HG03575 (cell line): ENCODE measurements around the gene DMRTB1.

ENCODE experiments used
- ATAC-seq: cut with Tn5 transposase; IDR thresholded peaks from one replicate; pipeline ENCODE4 v1.9.1; 2021; ENCODE audit not compliant: unreplicated experiment, insufficient number of reproducible peaks, low FRiP score; ENCODE audit errors: extremely low read depth

DMRTB1 gene

GRCh38 chr1:53504901-53505300 is 45.7 kb downstream of the DMRTB1 start:
- no peak for ATAC-seq

DNA sequence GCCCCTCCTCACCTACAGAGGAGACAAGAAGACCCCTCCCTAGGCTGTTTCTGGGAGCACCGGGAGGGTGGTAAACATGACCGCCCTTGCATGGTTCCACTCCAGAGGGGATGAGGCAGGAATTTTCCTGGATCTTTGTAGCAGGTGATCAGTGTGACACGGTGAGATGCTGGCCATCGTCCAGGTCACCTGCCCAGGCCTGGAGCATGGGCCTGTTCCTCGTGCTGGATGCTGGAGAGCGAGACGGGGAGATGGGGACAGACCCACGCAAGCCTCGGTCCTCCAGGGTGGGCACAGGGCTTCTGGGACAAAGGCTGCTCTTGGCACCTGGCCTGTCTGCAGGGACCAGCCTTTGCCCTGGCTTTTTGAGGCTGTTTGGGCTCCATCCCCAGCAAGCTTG is 46.2 kb downstream of the DMRTB1 start:
- ATAC-seq, result no peak

DNA sequence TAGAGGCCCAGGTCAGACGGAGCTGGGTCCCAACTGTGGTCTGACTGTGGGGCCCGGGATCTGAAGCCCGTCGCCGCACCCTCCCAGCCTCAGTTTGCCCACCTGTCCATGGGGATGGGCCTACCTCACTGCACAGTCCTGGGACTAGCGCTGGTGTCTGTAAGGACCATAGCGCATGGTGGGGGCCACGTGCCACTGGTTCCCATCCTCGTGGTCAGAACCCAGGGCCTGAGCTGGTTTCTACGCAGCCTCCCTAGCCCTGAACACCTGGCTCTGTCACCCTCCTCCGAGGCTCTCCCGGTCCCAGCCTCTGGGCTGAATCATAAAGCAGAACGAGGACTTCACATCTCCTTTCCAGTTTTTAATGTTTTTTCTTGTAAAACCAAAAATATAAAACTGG is 46.7 kb downstream of the DMRTB1 start:
- ATAC-seq, result no peak

DNA sequence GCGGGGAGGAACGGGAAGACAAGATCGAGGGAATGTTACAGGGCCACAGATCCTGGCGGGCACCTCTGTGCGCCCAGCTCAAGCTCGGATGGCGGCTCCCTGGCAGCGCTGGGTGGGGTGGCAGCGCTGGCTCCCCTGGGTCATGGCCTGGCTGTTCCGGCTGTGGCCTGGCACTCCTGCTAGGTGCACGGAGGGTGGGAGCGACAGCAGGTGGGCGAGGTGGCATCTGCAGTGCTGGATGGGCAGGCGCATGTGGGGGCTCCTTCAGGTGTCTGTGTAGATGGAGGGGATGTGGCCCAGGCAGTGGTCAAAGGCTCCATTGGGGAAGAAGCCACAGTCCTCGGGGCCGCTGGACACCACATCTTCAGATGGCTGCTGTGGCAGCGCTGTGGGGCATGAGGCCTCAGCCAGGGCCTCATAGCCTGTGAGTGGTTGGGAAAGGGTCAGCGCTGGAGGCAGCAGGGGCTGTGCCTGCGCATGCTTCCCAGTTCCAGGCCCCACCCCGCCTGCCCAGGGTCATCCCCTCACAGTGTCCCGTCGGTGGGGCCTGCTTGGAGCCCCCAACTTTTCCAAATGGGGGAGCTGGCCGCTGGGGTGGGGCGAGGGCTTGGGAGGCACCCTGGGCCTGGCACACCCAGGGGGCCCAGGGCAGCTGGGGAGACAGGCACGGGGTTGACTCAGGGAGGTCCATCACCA is 47.3 kb downstream of the DMRTB1 start:
- ATAC-seq, result no peak

- ATAC-seq, result no peak
These were observed 48.1 kb downstream of the DMRTB1 start for GRCh38 chr1:53507116-53507820.

DNA sequence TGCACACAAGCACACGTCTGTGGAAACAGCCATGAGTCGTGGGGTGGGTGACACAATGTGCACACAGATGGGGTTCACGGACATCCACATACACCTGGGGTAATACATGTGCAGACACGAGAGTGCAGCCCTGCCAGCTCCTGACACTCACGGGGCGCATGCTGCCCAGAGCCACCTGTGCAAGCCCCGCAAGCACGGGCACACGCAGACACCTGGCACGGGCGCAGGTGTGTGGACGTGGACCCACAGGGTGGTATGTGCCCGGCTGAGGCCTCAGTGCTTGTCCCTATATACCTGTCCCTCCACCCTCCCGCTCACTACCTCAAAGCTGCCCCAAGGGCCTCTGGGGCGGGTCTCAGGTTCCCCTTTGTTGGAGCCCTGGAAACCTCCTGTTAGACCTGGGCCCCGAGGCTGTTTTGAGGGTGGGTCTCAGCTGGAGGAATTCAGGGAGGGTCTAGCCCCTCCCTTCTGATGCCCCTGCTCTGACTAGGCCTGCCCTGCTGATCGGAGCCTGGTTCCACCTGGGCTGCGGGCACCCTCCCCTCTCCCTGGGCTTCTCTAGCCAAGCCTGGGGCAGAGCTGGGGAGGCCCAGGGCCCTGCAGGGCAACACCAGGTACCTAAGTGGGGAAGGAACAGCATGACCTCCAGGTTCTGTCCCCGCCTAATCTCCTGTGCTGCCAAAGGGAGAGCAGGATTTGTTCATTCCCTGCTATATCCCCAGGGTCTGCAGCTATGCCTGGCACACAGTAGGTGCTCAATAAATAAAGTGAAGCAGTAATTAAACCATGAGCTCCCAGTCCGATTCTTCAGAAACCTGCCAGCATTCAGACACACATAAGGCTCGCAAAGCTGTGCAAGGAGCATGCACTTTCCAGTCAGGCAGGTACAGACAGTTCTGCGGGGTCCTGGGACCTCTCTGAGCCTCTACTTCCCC is 49.1 kb downstream of the DMRTB1 start:
- ATAC-seq, result no peak

- no peak for ATAC-seq
These were observed 49.9 kb downstream of the DMRTB1 start for GRCh38 chr1:53508991-53509666.

- ATAC-seq, result no peak
These were observed 50.6 kb downstream of the DMRTB1 start for GRCh38 chr1:53509775-53510174.

GRCh38 chr1:53510215-53510614 is 51.0 kb downstream of the DMRTB1 start:
- ATAC-seq, result no peak

- no peak for ATAC-seq
These were observed 52.2 kb downstream of the DMRTB1 start for GRCh38 chr1:53511323-53511932.

DNA sequence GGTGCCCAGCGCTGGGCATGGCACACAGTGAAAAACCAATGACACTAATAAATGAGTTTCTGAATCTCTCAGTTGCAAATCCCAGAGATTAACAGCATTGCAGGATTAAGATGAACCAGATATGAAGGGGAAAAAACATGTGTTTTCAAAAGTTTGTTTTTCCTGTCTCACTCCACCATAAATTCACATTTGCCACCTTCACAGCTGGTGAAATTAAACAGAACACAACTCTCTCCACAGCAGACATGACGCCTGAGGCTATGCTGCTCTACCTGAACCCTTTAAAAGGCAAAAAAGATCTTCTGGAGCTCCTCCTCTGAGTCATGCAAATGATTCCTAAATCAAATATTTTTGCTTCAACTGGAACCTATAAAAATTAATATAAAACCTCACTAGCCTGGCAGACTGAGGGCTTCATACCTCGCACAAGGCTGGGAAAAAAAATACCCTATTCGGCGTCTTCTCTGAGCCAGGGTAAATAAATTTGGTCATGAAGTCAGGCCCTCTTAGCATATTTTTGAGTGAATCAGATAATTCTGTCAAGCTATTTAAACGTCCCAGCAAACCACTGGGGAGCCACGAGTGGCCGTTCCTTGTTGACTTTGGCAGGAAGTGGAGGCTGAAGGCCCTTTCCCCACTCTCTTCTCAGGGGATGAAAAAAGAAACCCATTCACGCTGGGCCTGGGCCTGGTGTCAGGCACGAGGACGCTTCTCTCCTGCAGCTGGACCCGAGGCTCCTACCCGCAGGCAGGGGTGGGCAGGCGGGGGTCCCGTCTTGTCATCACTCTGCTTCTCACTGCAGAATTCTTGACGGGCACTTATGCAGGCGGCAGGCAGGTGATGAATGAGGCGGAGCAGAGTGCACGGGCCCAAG is 53.0 kb downstream of the DMRTB1 start:
- ATAC-seq, result no peak

DNA sequence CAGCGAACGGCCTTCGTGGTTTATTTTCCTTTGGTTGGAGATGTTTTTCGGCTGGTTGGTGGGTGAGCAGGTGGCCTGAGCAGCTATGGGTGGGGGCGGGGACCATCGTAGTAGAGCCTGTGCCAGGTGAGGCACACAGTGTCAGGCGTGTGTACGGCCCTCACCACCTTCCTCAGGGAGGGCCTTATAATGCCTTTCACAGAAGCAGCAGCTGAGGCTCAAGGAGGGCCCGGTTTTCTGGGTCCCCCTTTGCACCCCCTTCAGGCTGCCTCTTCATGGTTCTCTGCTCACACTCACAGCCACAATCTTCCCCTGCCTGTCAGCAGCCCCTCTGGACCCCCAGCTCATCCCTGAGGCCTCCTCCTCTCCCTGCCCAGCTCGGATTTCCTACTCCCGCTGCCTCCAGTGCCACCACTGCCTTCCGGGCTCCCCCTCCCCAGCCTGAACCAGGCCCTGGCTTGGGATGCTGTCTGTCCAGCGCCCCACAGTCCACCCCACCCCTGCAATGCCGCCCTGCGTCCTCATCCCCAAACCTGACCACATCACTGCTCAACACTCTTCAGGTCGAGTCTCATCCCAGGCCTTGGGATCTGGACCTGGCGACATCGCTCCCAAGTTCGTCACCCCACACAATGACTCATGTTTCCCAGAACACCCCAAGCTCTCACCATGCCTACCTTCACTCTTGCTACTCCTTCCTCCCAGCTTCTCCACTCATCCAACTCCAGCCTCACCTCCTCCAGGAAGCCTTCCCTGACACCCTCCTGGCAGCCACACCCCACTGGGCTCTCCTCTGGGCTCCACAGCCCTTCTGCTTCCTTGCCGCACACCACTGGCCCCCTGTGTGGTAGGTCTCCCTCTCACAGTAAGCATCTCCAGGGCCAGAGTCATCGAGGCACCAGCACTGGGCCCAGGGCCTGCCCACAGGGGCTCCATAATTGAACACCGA is 53.9 kb downstream of the DMRTB1 start:
- no peak for ATAC-seq

- no peak for ATAC-seq
These were observed 54.6 kb downstream of the DMRTB1 start for GRCh38 chr1:53513846-53514245.

- ATAC-seq, result no peak
These were observed 55.2 kb downstream of the DMRTB1 start for GRCh38 chr1:53514436-53514835.

DNA sequence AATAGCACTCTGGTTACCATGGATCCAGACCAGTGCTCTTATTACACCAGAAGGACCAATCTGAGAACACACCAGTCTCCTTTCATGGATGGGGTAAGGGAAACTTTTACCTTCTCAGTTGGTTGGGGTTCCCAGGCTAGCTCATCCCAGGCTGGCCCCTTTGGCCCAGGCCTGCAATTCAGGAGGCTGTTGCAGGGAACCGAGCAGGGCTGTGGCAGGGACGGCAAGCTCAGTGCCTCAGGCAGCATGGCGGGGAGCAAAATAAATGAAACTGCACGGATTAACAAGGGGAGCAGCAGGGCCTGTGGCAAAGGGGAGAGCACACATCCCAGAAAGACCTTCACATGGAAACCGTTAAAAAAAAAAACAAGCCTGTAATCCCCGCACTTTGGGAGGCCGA is 57.0 kb downstream of the DMRTB1 start:
- no peak for ATAC-seq
